Central memory CD8-positive, alpha-beta T cell (primary cell): Measurements from ENCODE around the gene RIT1.

Experiments
- ATAC-seq: fragments of 150-1000 bp; cut with Tn5 transposase; replicated peaks from 2 replicates; pipeline ENCODE4 v1.10.0; 2022; ENCODE audit warnings: mild to moderate bottlenecking, moderate FRiP score, moderate number of reproducible peaks; ENCODE audit not compliant: poor library complexity, severe bottlenecking; ENCODE audit errors: extremely low read depth
- DNase-seq, 2 donors: peaks; one replicate each; pipeline ENCODE4 v3.0.0; 2021; ENCODE audit warnings: low spot score in 2 of 2
- H3K27ac Mint-ChIP-seq: one replicate; pipeline ENCODE4 v1.8.0; 2022; ENCODE audit warnings: low read depth, mild to moderate bottlenecking, moderate library complexity, mixed read lengths
- H3K27me3 Mint-ChIP-seq: one replicate; pipeline ENCODE4 v1.8.0; 2022; ENCODE audit warnings: mixed read lengths
- H3K36me3 Mint-ChIP-seq: one replicate; pipeline ENCODE4 v1.8.0; 2022; ENCODE audit warnings: mild to moderate bottlenecking, moderate library complexity, mixed read lengths; ENCODE audit not compliant: insufficient read depth
- H3K4me1 Mint-ChIP-seq: one replicate; pipeline ENCODE4 v1.8.0; 2022; ENCODE audit warnings: mixed read lengths
- H3K4me3 Mint-ChIP-seq: one replicate; pipeline ENCODE4 v1.8.0; 2022; ENCODE audit warnings: mild to moderate bottlenecking, moderate library complexity, mixed read lengths
- H3K9me3 Mint-ChIP-seq: one replicate; pipeline ENCODE4 v1.8.0; 2022; ENCODE audit warnings: mixed read lengths

RIT1 gene, protein sequence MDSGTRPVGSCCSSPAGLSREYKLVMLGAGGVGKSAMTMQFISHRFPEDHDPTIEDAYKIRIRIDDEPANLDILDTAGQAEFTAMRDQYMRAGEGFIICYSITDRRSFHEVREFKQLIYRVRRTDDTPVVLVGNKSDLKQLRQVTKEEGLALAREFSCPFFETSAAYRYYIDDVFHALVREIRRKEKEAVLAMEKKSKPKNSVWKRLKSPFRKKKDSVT

DNA sequence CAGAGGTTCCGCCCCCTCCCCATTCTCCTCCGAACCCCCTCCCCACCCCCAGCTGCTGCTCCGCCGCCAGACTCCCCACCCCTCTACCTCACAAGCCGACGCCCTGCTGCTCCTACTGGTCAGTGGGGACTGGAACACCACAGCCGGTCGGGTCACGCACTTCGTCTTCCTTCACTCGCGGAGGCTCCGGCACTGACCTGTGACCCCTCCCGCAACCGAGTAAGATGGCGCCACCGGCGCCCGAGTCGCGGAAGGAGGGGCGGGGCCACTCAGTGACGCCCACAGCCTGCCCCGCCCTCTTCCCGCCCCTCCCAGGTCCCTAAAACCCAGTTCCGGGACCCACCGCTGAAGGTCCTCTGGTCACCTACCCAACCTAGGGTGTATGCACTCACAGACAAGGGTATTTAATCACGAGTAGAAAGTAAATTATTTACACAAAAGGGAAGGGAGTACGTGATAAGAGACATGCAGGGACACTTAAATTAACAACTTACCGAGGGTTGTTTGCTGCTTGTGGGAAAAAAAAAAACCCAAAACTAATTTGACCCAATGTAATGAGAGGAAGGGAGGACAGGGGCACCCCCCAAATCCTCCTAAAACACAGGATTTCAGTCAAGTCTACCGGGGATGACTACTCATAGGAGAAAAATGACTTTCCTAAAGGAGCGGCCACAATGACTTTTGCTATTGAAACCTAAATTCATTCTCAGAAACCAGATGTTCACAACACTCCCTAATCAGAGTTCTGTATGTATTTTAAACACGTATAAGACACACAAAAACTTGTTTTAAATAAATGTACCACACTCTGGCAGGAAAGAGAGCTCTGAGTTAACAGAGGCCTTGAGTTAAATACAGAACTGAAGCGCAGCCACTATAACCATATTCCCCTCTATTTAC lies at the start of gene RIT1:
RIT1 (minus strand) TSS at position 194 of the 900 bp plus-strand sequence. CDS start 588 bp downstream, outside the sequence.
- ATAC-seq: peak; percentile 94
- DNase-seq: peak; percentile 62 to 66

DNA sequence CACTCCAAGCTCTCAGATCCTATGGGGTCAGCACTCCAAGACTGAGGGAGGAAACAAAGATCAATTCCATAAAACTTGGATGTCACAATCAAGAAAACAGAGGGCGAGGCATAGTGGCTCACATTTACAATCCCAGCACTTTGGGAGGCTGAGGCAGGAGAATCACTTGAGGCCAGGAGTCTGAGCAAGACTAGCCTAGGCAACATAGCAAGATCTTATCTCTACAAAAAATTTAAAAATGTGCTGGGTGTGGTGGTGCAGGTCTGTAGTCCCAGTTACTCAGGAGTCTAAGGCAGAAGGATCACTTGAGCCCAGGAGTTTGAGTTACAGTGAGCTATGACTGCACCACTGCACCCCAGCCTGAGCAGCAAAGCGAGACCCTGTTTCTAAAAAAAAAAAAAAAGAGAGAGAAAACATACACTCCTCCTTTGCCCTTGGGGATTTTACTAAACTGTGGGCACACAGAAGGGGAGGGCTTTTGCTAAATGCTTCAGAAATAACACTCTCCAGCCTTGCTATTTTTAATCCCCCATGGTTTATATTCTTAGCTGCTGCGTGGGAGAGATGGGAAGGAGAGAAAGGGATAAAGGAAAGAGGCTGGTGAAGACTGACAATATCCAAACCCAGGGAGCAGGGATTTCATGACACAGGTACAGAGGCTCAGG lies 49.1 kb upstream of the RIT1 start:
- Mint-ChIP-seq H3K36me3 (peaks cover 87% of the 10 kb centered on the region), H3K27me3 (no peaks in the 10 kb centered on the region), H3K4me3 (no peak overlapping the region), H3K27ac (peak overlapping the region; percentile 87), H3K4me1 (peaks cover 18% of the 10 kb centered on the region), H3K9me3 (no peaks in the 10 kb centered on the region)
- ATAC-seq: no peak
- no peak for DNase-seq

More for the DNA sequence above, at the start of gene RIT1:
- Mint-ChIP-seq H3K4me3 (peak within 1 kb of the TSS; percentile 98), H3K27me3 (no peaks in the 10 kb centered on the region), H3K9me3 (no peaks in the 10 kb centered on the region), H3K4me1 (peaks cover 21% of the 10 kb centered on the region), H3K27ac (peak within 1 kb of the TSS; percentile 99), H3K36me3 (peaks cover 68% of the 10 kb centered on the region)

- Mint-ChIP-seq H3K27ac (no peak overlapping the region), H3K4me3 (no peak overlapping the region), H3K36me3 (peaks cover 95% of the 10 kb centered on the region), H3K9me3 (no peaks in the 10 kb centered on the region), H3K4me1 (peaks cover 15% of the 10 kb centered on the region), H3K27me3 (no peaks in the 10 kb centered on the region)
- no peak for ATAC-seq
- no peak for DNase-seq
Measured at GRCh38 chr1:155957411-155957915, 46.3 kb upstream of the RIT1 start.

- DNase-seq (no peak), ATAC-seq (no peak)
- peaks cover 87% of the 10 kb centered on the region for H3K36me3 Mint-ChIP-seq
- no peak overlapping the region for H3K27ac Mint-ChIP-seq
- no peaks in the 10 kb centered on the region for H3K4me1 Mint-ChIP-seq
- H3K9me3 Mint-ChIP-seq: no peaks in the 10 kb centered on the region
- H3K4me3 Mint-ChIP-seq: no peak overlapping the region
- no peaks in the 10 kb centered on the region for H3K27me3 Mint-ChIP-seq
Measured at GRCh38 chr1:155954645-155955044, 43.5 kb upstream of the RIT1 start.

DNA sequence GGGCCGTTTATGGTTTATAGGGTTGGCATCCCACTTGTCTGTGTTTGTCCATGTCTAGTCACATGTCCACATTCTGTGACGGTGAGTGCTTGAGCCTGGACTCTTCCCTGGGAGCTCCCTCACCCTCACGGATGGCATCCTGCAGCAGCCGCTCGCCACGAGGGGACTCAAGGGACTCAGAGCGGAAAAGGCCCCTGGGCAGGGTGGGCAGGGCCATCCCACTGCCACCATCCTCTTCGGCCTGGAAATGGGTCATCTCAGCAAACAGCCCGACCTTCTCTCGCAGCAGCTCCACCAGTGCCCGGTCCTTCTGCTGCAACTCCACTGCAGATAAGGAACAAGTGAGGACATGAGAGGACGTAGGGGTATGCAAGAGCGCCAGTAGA lies 41.3 kb upstream of the RIT1 start:
- DNase-seq (no peak), ATAC-seq (no peak)
- Mint-ChIP-seq H3K9me3 (no peaks in the 10 kb centered on the region), H3K4me3 (no peak overlapping the region), H3K36me3 (peaks cover 85% of the 10 kb centered on the region), H3K27ac (no peak overlapping the region), H3K4me1 (no peaks in the 10 kb centered on the region), H3K27me3 (no peaks in the 10 kb centered on the region)

GRCh38 chr1:155951753-155952504 lies 40.8 kb upstream of the RIT1 start:
- DNase-seq: no peak
- H3K27ac Mint-ChIP-seq: no peak overlapping the region
- H3K4me1 Mint-ChIP-seq: peaks cover 4% of the 10 kb centered on the region
- H3K36me3 Mint-ChIP-seq: peaks cover 82% of the 10 kb centered on the region
- no peak overlapping the region for H3K4me3 Mint-ChIP-seq
- no peaks in the 10 kb centered on the region for H3K27me3 Mint-ChIP-seq
- H3K9me3 Mint-ChIP-seq: no peaks in the 10 kb centered on the region
- ATAC-seq: no peak

DNA sequence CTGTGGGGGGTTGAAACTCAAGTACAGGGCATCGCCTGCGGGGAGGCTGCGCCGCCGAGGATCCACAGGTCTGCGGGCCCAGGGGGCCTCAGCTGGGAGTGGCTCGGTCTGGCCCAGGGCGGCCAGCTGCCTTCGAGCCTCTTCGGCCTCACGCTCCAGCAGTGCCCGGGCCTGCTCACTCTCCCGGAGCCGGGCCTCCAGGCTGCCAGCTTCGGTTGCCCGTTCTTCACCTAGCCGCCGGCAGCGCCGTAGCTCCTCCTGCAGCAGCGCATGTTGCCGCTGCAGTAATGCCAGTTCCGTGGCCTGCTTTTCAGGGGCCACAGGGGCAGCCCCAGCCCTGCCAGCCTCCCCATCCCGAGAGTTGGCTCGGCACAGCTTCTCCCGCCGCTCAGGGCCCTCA lies 39.7 kb upstream of the RIT1 start:
- Mint-ChIP-seq H3K4me1 (peaks cover 15% of the 10 kb centered on the region), H3K4me3 (no peak overlapping the region), H3K9me3 (no peaks in the 10 kb centered on the region), H3K27ac (peak overlapping the region; percentile 64), H3K36me3 (peaks cover 81% of the 10 kb centered on the region), H3K27me3 (no peaks in the 10 kb centered on the region)
- DNase-seq (no peak), ATAC-seq (no peak)

- no peaks in the 10 kb centered on the region for H3K9me3 Mint-ChIP-seq
- DNase-seq (no peak), ATAC-seq (no peak)
- no peak overlapping the region for H3K4me3 Mint-ChIP-seq
- peaks cover 23% of the 10 kb centered on the region for H3K4me1 Mint-ChIP-seq
- H3K36me3 Mint-ChIP-seq: peaks cover 60% of the 10 kb centered on the region
- no peaks in the 10 kb centered on the region for H3K27me3 Mint-ChIP-seq
- H3K27ac Mint-ChIP-seq: no peak overlapping the region
Measured at GRCh38 chr1:155947741-155948140, 36.6 kb upstream of the RIT1 start.

DNA sequence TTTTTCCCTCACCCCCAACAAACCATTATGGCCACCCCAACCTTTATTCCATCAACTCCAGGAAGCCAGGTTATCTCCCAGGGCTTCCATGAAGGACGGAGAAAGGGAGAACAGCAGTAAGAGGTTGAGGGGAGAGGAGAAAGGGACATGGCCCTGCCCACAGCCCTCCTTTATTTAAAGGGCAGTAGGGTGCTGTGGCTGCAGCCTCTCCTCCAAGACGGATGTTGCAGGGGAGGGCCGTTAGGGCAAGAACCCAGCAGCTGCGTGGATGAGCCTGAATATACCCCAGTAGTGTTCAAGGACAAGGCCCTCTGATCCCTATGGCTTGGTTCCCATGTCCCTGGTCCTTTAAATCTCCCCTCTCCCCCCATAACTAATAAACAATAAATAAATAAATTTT lies 36.1 kb upstream of the RIT1 start:
- H3K9me3 Mint-ChIP-seq: no peaks in the 10 kb centered on the region
- H3K27ac Mint-ChIP-seq: peak overlapping the region; percentile 86
- H3K36me3 Mint-ChIP-seq: peaks cover 56% of the 10 kb centered on the region
- no peaks in the 10 kb centered on the region for H3K27me3 Mint-ChIP-seq
- ATAC-seq (no peak), DNase-seq (no peak)
- H3K4me3 Mint-ChIP-seq: no peak overlapping the region
- peaks cover 23% of the 10 kb centered on the region for H3K4me1 Mint-ChIP-seq

- H3K27ac Mint-ChIP-seq: peak overlapping the region; percentile 86
- H3K36me3 Mint-ChIP-seq: peaks cover 52% of the 10 kb centered on the region
- H3K27me3 Mint-ChIP-seq: no peaks in the 10 kb centered on the region
- peak overlapping the region; percentile 48 for H3K4me3 Mint-ChIP-seq
- H3K9me3 Mint-ChIP-seq: no peaks in the 10 kb centered on the region
- H3K4me1 Mint-ChIP-seq: peaks cover 24% of the 10 kb centered on the region
- ATAC-seq (no peak), DNase-seq (no peak)
Measured at GRCh38 chr1:155946633-155947219, 35.6 kb upstream of the RIT1 start.

DNA sequence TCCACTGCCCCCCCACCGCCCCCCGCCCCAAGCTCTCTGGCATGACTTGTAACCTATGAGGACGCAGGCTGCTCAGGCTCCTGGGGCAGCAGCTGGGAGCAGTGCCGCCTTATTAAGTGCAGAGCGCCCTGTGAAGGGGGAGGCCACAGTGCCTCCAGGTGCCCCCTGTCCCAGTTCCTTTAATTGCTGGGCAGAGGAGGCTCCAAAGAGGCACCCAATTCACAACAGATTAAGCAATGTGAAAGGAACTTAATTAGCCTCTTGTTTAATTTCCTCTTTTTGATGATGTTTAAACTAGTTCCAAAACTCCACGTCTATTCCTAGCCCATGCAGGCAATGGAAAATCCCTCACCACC lies 33.3 kb upstream of the RIT1 start:
- Mint-ChIP-seq H3K4me3 (no peak overlapping the region), H3K4me1 (peaks cover 41% of the 10 kb centered on the region)

More for the DNA sequence above, 33.3 kb upstream of the RIT1 start:
- ATAC-seq: no peak
- H3K27ac Mint-ChIP-seq: peak overlapping the region; percentile 55
- H3K36me3 Mint-ChIP-seq: peaks cover 37% of the 10 kb centered on the region
- DNase-seq: no peak
- no peaks in the 10 kb centered on the region for H3K27me3 Mint-ChIP-seq
- no peaks in the 10 kb centered on the region for H3K9me3 Mint-ChIP-seq
